CD4-positive, alpha-beta memory T cell (primary cell): Measurements from ENCODE around the gene MICU1. TPM values are rescaled to one million over a fixed set of nuclear protein-coding genes. Genes with fewer than 3 reads are reported as not detected.

Source experiments
- polyA plus RNA-seq, 2 donors: library from polyadenylated mRNA; unstranded; fragments of 300-500 nt; fragmentation: Illumina TruSeq; gene quantifications; one replicate each; pipeline ENCODE4 v1.2.3, GENCODE V29; 2021
- total RNA-seq, 2 experiments: library from RNA; stranded (reverse); gene quantifications; one replicate each; pipeline ENCODE4 v1.2.3, GENCODE V29; 2021

Gene MICU1
- total and polyA plus RNA-seq, 4 experiments from 2014 or later, result 24.9 to 30.4 (median 27.1) TPM

Other genes starting within 250 kb of the MICU1 start
- gene MCU, start 66.1 kb upstream of the MICU1 start, total RNA-seq, result 10 to 100 TPM; 12.1 to 16.4 TPM
- 10 to 100 TPM in 1 of 2 donors, 1 to 10 TPM in 1; 8.8 to 11.1 TPM for gene MCU, start 66.1 kb upstream of the MICU1 start, polyA plus RNA-seq